Astrocyte of the cerebellum (primary cell): Measurements from ENCODE around the gene KSR2.

ENCODE experiments used
- DNase-seq: peaks from one replicate; pipeline ENCODE4 v3.0.0-alpha.2; 2011; ENCODE audit warnings: low read depth
- H3K4me3 ChIP-seq: 2 replicates; pipeline ENCODE4 v1.5.1; 2011; ENCODE audit warnings: mild to moderate bottlenecking, low read depth, low read length, moderate library complexity
- in situ Hi-C: cut with HindIII; loops from 2 replicates; pipeline ENCODE4 v1.10.0; 2017; ENCODE audit warnings: low sequenced_read_pairs
- TF ChIP-seq, protein P1 (sequence below): IDR thresholded peaks from 2 replicates; pipeline ENCODE4 v1.5.1; 2012; ENCODE audit warnings: low read length, low read depth, moderate library complexity, mild to moderate bottlenecking; ENCODE audit errors: missing control alignments

The KSR2 gene

DNA sequence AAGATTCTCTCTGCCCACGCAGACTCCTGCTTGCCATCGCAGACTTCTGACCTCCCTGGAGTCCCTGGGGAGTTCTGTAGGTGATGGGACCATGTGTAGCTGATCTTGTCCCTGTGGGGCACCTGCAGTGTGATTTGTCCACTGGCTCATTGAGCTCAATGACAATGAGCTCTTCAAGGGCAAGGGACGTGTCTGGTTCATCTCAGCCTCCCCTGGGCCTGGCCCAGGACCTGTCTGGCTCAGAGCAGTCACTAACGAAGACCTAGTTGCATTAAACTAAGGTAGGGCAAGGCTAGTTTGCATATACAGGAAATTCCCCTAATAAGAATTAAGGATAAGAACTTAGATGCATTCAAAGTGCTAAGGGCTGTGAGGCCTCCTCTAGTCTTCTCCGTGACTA, 361.8 kb downstream of the KSR2 start:
- no peak for DNase-seq
- in situ Hi-C loops, result no loop called here
- TF ChIP-seq, protein P1, sequence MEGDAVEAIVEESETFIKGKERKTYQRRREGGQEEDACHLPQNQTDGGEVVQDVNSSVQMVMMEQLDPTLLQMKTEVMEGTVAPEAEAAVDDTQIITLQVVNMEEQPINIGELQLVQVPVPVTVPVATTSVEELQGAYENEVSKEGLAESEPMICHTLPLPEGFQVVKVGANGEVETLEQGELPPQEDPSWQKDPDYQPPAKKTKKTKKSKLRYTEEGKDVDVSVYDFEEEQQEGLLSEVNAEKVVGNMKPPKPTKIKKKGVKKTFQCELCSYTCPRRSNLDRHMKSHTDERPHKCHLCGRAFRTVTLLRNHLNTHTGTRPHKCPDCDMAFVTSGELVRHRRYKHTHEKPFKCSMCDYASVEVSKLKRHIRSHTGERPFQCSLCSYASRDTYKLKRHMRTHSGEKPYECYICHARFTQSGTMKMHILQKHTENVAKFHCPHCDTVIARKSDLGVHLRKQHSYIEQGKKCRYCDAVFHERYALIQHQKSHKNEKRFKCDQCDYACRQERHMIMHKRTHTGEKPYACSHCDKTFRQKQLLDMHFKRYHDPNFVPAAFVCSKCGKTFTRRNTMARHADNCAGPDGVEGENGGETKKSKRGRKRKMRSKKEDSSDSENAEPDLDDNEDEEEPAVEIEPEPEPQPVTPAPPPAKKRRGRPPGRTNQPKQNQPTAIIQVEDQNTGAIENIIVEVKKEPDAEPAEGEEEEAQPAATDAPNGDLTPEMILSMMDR, result no peak
- H3K4me3 ChIP-seq, result no peak overlapping the region

GRCh38 chr12:117606024-117606423, 362.8 kb downstream of the KSR2 start:
- TF ChIP-seq, protein P1, result no peak
- in situ Hi-C loops, result no loop called here
- H3K4me3 ChIP-seq, result no peak overlapping the region
- DNase-seq, result no peak

GRCh38 chr12:117603316-117604113, 365.3 kb downstream of the KSR2 start:
- DNase-seq, result no peak
- in situ Hi-C loops, result no loop called here
- TF ChIP-seq, protein P1, result no peak
- H3K4me3 ChIP-seq, result no peak overlapping the region

- TF ChIP-seq, protein P1, result no peak
- DNase-seq, result no peak
- H3K4me3 ChIP-seq, result no peak overlapping the region
- in situ Hi-C loops, result no loop called here
Observed at GRCh38 chr12:117599849-117600248, 368.9 kb downstream of the KSR2 start.

- in situ Hi-C loops, result no loop called here
- no peak for DNase-seq
- H3K4me3 ChIP-seq, result no peak overlapping the region
- TF ChIP-seq, protein P1, result no peak
Observed at GRCh38 chr12:117596968-117597367, 371.8 kb downstream of the KSR2 start.

- no peak overlapping the region for H3K4me3 ChIP-seq
- in situ Hi-C loops, result no loop called here
- DNase-seq, result no peak
- TF ChIP-seq, protein P1, result no peak
Observed at GRCh38 chr12:117595751-117596150, 373.0 kb downstream of the KSR2 start.
